ENCODE measurements around the gene CASP10. TPM values are rescaled to one million over a fixed set of nuclear protein-coding genes. Genes with fewer than 3 reads are reported as not detected.

Gene CASP10
- total RNA-seq, 4 donors from 2014 or later: 6.1 to 21.4 (median 11.2) TPM

- Histone ChIP-seq H3K27ac (no peak overlapping the region), H3K9me3 (no peaks in the 10 kb centered on the region), H3K27me3 (no peaks in the 10 kb centered on the region), H3K36me3 (no peaks in the 10 kb centered on the region), H3K4me1 (peaks cover 0 to 14% (median 7%) of the 10 kb centered on the region in 4 donors), H3K4me3 (no peak overlapping the region)
- no peak for TF ChIP-seq EP300 (IDR thresholded peaks at IDR 0.05)
- no peak for TF ChIP-seq POLR2A (IDR thresholded peaks at IDR 0.05)
- no peak for TF ChIP-seq CTCF (IDR thresholded peaks at IDR 0.05)
- 37 to 38% methylated on average over 4 to 5 of the region's 5 CpGs for WGBS, 2 donors
- DNase-seq (ENCODE audit: low spot score in 2 of 2): no peak
Measured at GRCh38 chr2:201254081-201254730, 71.3 kb downstream of the CASP10 start.

GRCh38 chr2:201255408-201256033, 72.6 kb downstream of the CASP10 start:
- Histone ChIP-seq H3K9me3 (no peaks in the 10 kb centered on the region), H3K4me3 (no peak overlapping the region), H3K27ac (no peak overlapping the region), H3K4me1 (peaks cover 0 to 27% (median 12%) of the 10 kb centered on the region in 4 donors), H3K36me3 (no peaks in the 10 kb centered on the region), H3K27me3 (no peaks in the 10 kb centered on the region)
- 92 to 97% methylated on average over 3 of the region's 3 CpGs for WGBS, 2 donors
- DNase-seq (ENCODE audit: low spot score in 2 of 2): no peak
- TF ChIP-seq CTCF (IDR thresholded peaks at IDR 0.05): no peak
- TF ChIP-seq EP300 (IDR thresholded peaks at IDR 0.05): no peak
- no peak for TF ChIP-seq POLR2A (IDR thresholded peaks at IDR 0.05)

GRCh38 chr2:201256082-201256481, 73.1 kb downstream of the CASP10 start:
- no peaks in the 10 kb centered on the region for H3K36me3 ChIP-seq
- 93 to 95% methylated on average over 3 of the region's 3 CpGs for WGBS, 2 donors
- no peaks in the 10 kb centered on the region for H3K27me3 ChIP-seq
- no peak for DNase-seq (ENCODE audit: low spot score in 2 of 2)
- H3K27ac ChIP-seq: peak overlapping the region in 1 of 4 donors; percentile 5
- H3K9me3 ChIP-seq: no peaks in the 10 kb centered on the region
- no peak for TF ChIP-seq POLR2A (IDR thresholded peaks at IDR 0.05)
- TF ChIP-seq EP300 (IDR thresholded peaks at IDR 0.05): no peak
- no peak overlapping the region for H3K4me3 ChIP-seq
- peaks cover 0 to 31% (median 12%) of the 10 kb centered on the region in 4 donors for H3K4me1 ChIP-seq

GRCh38 chr2:201257381-201257955, 74.5 kb downstream of the CASP10 start:
- 31 to 37% methylated on average over 12 of the region's 12 CpGs for WGBS, 2 donors
- DNase-seq (ENCODE audit: low spot score in 2 of 2): no peak
- TF ChIP-seq CTCF (IDR thresholded peaks at IDR 0.05) (no peak), EP300 (IDR thresholded peaks at IDR 0.05) (no peak)
- peaks cover 0 to 37% (median 12%) of the 10 kb centered on the region in 4 donors for H3K4me1 ChIP-seq
- H3K4me3 ChIP-seq: peak overlapping the region; percentile 27 to 69 (median 51)
- H3K9me3 ChIP-seq: no peaks in the 10 kb centered on the region
- H3K27me3 ChIP-seq: no peaks in the 10 kb centered on the region
- H3K27ac ChIP-seq: peak overlapping the region; percentile 31 to 91 (median 79)
- H3K36me3 ChIP-seq: no peaks in the 10 kb centered on the region

GRCh38 chr2:201257956-201258665, 75.2 kb downstream of the CASP10 start:
- 2% methylated on average over 10 of the region's 10 CpGs for WGBS, 2 donors
- H3K4me1 ChIP-seq: peaks cover 0 to 37% (median 12%) of the 10 kb centered on the region in 4 donors
- peak; percentile 17 to 60 for DNase-seq (ENCODE audit: low spot score in 2 of 2)
- peak overlapping the region; percentile 27 to 69 (median 51) for H3K4me3 ChIP-seq
- H3K27me3 ChIP-seq: no peaks in the 10 kb centered on the region
- TF ChIP-seq POLR2A (IDR thresholded peaks at IDR 0.05) (no peak), EP300 (IDR thresholded peaks at IDR 0.05) (peak in 1 of 2 donors; percentile 58)
- no peaks in the 10 kb centered on the region for H3K36me3 ChIP-seq
- H3K27ac ChIP-seq: peak overlapping the region; percentile 31 to 91 (median 79)
- H3K9me3 ChIP-seq: no peaks in the 10 kb centered on the region

Measured in tibial nerve (tissue), 4 donors.